GM12873 (cell line): Measurements from ENCODE around the gene EXOG.
A peak's percentile ranks its signal among the peaks of the same experiment; 100 is the strongest.

Source experiments
- TF ChIP-seq, protein P1 (sequence below): IDR thresholded peaks from 2 replicates; pipeline ENCODE4 v1.5.1; 2012; ENCODE audit warnings: low read depth, mild to moderate bottlenecking, moderate library complexity, low read length, control low read depth; ENCODE audit not compliant: insufficient read depth; ENCODE audit errors: missing control alignments

EXOG gene, protein sequence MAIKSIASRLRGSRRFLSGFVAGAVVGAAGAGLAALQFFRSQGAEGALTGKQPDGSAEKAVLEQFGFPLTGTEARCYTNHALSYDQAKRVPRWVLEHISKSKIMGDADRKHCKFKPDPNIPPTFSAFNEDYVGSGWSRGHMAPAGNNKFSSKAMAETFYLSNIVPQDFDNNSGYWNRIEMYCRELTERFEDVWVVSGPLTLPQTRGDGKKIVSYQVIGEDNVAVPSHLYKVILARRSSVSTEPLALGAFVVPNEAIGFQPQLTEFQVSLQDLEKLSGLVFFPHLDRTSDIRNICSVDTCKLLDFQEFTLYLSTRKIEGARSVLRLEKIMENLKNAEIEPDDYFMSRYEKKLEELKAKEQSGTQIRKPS

DNA sequence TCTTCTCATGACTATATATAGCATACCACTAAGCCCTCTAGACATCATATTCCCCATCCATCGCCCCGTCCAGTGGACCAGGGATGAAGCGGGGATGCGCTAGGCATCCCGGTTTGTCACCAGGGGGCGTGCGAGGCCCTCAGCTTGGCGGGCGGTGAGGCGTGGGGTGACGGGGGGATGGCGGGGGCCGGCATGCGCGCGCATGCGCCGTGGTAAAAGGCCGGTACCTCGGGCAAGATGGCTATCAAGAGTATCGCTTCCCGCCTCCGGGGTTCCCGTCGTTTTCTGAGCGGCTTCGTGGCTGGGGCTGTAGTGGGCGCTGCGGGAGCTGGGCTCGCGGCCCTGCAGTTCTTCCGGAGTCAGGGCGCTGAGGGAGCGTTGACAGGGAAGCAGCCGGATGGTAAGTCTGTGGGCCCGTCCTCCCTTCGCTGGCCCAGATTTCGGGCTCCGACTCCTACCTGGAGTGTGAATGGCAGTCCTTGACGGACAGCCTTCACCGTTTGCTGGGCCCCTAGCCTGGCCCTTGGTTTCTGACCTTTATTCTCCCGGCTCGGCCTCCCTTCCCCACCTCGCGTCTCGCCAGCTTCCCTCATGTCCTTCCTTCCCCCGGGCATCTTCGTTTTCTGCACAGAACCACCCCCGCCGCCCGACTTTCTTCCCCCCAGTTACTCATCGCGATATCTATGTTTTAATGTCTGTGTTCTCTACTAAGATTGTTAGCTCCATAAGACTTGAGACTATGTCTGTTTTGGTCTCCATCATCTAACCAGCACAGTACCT, at the start of gene EXOG:
EXOG (plus strand) TSS at position 210 of the 780 bp plus-strand sequence; CDS start at position 238, 28 bp downstream.
- TF ChIP-seq, protein P1, sequence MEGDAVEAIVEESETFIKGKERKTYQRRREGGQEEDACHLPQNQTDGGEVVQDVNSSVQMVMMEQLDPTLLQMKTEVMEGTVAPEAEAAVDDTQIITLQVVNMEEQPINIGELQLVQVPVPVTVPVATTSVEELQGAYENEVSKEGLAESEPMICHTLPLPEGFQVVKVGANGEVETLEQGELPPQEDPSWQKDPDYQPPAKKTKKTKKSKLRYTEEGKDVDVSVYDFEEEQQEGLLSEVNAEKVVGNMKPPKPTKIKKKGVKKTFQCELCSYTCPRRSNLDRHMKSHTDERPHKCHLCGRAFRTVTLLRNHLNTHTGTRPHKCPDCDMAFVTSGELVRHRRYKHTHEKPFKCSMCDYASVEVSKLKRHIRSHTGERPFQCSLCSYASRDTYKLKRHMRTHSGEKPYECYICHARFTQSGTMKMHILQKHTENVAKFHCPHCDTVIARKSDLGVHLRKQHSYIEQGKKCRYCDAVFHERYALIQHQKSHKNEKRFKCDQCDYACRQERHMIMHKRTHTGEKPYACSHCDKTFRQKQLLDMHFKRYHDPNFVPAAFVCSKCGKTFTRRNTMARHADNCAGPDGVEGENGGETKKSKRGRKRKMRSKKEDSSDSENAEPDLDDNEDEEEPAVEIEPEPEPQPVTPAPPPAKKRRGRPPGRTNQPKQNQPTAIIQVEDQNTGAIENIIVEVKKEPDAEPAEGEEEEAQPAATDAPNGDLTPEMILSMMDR: peak; percentile 89

DNA sequence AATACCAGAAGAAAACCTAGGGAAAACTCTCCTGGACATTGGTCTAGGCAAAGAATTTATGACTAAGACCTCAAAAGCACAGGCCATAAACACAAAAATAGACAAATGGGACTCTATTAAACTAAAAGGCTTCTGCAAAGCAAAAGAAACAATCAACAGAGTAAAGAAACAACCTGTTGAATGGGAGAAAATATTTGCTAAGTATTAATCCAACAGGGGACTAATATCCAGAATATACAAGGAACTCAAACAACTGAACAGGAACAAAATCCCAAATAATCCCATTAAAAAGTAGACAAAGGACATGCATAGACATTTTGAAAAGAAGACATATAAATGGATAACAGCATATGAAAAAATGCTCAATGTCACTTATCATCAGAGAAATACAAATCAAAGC, 49.3 kb upstream of the EXOG start:
- TF ChIP-seq, protein P1: no peak

DNA sequence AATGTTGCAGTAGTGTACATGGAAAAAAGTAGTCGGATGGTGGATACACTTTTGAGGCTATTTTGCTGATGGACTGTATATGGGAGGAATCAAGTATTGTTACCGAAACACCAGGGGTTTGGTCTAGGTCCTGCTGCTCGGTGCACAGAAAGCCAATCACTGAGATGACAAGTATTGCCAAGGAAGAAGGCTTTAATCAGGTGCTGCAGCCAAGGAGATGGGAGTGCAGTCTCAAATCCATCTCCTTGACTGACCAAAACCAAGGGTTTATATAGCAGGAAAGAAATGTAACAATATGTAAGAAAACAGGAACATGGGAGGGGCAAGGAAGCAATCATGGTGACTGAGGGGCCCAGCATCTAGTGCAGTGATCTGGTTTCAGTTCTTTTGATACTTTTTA, 45.3 kb upstream of the EXOG start:
- TF ChIP-seq, protein P1: no peak

DNA sequence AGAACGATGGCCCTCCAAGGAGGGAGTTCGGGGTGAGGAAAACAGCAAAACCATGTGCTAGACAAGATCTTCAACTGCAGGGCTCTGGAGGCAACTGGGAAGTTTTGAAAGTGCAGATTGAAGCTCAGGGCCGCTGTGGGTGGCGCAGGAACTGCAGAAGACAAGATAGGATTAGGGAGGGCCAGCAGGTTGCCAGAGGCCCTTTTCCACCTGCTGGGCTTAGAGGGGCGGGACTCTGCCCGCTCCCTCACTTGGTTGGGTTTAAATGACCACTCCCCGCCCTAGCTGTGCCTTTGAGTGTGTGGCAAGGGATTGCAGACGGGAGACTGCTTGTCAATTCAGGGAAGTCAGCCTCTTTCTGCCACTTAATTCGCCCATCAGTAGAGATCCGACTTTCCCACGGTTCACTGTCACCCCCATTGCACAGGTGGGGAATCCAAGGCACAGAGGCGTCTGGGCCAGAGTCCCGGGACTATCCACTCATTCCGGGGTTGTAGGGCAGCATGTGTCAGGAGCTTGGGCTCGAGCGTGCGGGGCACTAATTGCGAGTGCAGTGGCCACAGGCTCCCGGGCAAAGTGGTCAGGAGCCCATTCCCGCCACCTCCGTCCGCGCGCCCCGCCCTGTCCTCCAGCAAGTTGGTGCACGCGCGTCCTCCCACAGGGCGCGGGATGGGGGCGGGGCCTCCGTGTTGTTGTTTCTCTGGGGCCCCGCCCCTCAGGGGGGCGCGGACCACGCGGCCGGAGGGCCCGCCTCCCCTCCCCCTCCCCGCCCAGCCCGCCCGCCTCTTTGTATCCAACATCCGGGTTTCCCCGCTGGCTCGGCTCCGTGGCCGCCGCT, 42.8 kb upstream of the EXOG start, which contains the start of gene ACVR2B:
ACVR2B (plus strand) TSS at position 816 of the 838 bp plus-strand sequence. CDS start 433 bp downstream, outside the sequence.
- TF ChIP-seq, protein P1: no peak

DNA sequence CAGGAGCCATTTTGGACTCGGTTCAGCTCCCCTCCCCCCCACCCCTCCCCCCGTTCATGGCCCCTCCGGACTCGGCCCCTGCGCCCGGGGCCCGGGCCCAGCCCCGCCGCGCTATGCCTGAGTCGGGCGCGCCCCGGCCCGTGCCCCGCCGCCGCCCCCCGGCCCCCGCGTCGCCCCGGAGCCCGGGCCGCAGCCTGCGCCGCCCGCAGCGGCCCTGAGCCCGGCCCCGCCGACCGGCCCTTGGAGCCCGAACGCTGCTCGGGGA, 42.3 kb upstream of the EXOG start:
- TF ChIP-seq, protein P1: no peak

DNA sequence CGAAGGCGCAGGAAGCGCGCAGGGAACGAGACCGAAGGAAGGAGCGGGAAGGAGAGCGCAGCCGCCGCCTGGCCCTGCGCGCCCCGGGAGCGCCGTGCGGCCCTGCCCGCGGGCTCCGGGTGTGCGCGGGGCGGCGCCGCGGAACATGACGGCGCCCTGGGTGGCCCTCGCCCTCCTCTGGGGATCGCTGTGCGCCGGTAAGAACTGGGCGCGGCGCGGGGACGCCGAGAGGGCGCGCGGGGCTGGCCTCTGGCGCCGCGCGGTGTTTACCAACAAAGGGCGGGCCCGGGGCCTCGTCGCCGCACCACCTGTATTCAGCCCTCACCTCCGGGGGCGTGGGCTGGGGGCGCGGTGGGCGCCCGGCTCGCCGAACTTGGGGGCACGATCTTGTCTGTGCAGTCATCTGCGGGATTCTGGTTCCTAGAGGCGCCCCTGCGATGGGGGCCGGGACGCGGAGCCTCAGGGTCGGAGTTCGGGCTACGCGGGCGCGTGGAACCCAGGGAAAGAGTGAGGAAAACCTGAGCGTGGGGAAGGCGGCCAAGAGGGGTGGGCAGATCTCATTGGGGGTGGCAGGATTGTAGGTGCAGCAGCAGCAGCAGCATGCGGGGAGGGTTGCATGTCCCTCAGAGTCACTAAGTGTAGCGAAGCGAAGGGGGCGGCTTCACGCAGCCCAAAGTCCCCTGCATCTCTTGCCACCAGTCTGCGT, 41.8 kb upstream of the EXOG start:
- TF ChIP-seq, protein P1: no peak
